OCI-M1 (cell line): Measurements from ENCODE around the gene SLC35D3.
"Not testable (repeated sequence)": the region's sequence is repeated elsewhere in the genome, so short reads cannot be mapped to it uniquely, and the experiment has no call there.

Source experiments
- DNase-seq: peaks from one replicate; lab custom pipeline; 2025; lab: John Stamatoyannopoulos, UW

Gene SLC35D3

DNA sequence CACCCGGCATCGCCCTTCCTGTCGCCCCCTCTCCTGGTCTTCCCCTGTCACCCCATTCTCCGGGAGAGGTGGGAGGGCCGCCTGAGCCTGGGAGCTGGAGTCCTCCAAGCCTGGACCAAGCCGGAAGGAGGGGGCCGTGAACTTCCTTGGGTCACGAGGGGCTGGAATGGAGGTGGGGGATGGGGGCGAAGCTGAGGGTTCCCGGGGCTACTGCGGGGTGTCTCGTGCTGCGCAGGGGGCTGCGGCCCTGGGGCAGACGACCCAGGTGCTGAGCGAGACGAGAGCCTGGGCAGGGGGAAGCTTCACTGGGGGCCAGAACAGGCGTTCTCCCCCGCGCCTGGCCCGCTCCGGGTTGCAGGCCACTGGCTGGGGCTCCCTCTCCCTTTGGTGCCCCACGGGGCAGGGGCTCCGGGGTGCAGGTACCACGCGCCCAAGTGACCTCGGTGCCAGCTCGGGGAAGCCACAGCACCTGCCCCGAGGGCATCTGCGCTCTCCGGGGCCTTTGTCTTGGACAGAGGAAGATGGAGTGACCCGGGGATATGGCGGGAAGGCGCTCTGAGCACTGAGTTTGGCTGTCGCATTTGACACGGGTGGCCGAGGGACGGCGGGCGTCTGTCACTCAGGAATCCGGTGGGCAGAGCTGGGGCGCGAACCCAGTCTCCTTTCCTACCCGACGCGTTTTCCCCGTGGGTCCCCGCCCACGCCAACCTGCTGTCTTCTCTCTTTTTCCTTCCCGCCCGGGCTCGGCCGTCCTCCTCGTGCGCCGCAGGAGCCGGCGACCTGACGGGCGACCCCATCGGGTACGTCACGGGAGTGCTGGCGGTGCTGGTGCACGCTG is 1.2 kb downstream of the SLC35D3 start:
- no peak for DNase-seq

DNA sequence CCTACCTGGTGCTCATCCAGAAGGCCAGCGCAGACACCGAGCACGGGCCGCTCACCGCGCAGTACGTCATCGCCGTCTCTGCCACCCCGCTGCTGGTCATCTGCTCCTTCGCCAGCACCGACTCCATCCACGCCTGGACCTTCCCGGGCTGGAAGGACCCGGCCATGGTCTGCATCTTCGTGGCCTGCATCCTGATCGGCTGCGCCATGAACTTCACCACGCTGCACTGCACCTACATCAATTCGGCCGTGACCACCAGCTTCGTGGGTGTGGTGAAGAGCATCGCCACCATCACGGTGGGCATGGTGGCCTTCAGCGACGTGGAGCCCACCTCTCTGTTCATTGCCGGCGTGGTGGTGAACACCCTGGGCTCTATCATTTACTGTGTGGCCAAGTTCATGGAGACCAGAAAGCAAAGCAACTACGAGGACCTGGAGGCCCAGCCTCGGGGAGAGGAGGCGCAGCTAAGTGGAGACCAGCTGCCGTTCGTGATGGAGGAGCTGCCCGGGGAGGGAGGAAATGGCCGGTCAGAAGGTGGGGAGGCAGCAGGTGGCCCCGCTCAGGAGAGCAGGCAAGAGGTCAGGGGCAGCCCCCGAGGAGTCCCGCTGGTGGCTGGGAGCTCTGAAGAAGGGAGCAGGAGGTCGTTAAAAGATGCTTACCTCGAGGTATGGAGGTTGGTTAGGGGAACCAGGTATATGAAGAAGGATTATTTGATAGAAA is 2.0 kb downstream of the SLC35D3 start:
- no peak for DNase-seq

DNA sequence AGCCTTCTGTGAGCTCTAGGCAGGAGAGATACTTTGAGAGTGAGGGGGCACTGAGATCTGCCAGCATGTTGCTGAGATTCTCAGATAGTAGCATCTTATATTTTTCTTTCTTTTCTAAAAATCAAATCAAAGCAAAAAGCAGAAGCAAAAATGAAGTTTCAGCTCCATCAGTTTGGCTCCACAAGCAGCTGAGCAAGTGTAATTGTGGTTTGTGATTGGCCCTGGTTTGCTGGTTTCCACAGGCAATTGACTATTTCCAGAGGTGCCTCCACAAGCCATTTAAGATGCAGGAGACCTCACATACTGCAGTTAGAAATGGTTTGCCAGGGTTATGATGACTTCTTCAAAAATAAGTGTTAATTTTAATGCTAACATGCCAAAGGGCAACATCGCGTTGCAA is 4.3 kb downstream of the SLC35D3 start:
- no peak for DNase-seq

DNA sequence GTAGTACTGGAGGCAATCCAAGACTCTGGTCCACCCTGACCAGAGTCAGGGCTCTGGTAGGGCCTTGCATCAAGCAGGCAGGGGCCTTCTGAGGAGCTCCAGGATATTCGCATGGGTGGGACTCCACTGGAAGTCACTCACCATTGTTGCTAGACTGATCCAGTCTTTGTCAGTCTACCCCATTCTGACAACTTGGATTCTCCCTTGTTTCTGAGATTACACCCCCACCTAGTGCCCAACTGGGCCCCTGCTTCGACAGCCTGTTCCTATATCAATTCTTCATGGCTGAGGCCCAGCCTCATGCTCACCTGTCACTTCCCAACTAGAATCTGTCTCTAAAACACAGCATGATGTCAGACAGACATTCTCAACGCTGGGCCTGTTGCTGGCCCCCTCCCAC is 5.2 kb downstream of the SLC35D3 start:
- peak; percentile 58 for DNase-seq

DNA sequence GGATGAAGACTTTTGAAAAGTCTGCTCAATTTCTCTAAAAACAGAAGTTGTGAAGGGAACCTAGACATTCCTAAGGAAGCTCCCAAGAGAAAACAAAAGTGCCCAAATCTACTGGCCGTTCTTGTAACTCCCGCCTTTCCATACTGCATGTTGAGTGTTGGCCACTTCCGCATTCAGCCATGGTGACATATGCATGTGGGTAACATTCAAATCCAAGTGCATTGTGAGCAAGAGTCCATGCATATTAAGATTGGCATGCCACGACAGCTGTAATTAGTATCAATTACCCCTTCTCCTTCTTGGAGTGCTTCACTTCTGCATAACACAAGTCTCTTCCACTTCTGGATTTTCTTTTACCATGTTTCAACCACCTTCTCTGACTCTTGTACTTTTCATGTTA is 8.4 kb downstream of the SLC35D3 start:
- DNase-seq = no peak

DNA sequence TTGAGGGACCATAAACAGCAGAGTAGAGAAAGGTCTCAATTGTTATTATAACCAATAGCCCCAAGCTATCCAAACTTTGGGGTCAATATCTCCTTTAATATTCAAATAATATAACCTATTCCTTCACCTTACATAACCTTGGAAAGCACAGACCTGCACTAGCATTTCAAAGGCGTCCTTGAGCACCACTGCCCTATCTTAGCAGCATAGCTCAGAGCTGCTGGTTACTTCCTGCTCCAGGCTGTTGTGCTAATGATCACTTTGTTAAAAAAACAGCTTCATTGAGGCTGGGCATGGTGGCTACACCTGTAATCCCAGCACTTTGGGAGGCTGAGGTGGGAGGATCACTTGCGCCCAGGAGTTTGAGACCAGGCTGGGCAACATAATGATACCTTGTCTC is 10.5 kb downstream of the SLC35D3 start:
- no peak for DNase-seq

DNA sequence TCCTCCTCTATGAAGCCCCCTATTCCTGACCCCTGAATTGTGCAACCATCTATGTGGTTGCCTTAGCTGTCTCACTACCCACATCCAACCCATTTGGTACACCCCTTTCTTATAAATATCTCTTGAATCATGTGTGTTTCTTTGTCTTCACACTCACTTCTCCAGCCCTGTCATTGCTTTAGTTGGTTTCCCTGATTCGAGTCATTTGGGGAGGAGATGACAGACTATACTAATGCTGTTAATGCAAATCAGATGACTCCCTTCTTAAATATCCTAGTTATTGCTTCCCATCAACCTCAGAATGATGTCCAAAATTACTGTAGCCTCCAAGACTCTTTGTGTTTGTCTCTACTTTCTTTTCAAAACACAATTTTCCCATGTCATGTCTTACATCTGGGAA is 23.0 kb downstream of the SLC35D3 start:
- DNase-seq = no peak

DNA sequence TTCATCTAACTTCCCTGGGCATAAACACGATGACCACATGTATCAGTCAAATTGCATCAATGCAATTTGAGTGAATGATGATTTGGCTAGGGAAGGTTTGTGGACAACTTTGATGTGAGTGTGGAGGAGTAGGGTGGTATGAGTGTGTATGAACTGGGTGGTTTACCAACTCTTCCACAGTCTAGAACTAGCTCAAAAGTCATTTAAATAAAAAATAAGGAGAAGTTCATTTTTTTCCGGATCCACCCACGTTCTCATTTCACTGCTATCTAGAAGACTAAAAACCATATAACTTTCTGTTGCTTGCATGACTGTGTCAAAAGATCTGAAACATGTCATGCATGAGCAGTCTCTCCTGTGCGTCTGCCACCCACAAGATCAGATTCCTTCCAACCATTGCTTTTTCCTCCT is 23.6 kb downstream of the SLC35D3 start:
- peak; percentile 80 for DNase-seq

DNA sequence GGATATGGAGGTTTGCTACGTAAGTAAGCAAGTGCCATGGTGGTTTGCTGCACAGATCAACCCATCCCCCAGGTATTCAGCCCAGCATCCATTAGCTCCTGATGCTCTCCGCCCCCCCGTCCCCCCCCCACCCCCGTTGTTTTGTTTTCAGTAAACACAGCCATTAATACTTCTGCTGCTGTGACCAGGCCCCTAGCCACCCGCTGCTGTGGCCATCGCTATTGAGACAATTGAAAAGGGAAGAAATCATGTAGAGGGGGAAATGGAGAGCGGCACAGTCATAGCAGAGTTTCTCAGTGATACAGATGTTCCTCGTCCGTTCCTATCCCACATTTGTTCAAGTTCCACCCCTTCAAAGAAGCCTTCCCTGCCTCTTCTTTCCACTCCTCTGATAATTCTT is 24.9 kb downstream of the SLC35D3 start:
- DNase-seq = no peak

DNA sequence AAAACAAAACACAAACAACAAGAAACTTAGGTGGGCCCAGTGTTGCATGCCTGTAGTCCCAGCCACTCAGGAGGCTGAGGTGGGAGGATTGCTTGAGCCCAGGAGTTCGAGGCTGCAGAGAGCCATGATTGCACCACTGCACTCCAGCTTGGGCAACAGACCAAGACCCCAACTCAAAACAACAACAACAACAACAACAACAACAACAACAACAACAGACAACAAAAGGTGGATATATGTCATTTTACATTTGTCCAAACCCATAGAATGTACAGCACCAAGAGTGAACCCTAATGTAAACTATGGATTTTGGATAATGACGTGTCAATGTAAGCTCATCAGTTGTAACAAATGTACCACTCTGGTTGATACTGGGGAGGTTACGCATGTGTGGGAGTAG is 27.9 kb downstream of the SLC35D3 start:
- not testable (repeated sequence) for DNase-seq

DNA sequence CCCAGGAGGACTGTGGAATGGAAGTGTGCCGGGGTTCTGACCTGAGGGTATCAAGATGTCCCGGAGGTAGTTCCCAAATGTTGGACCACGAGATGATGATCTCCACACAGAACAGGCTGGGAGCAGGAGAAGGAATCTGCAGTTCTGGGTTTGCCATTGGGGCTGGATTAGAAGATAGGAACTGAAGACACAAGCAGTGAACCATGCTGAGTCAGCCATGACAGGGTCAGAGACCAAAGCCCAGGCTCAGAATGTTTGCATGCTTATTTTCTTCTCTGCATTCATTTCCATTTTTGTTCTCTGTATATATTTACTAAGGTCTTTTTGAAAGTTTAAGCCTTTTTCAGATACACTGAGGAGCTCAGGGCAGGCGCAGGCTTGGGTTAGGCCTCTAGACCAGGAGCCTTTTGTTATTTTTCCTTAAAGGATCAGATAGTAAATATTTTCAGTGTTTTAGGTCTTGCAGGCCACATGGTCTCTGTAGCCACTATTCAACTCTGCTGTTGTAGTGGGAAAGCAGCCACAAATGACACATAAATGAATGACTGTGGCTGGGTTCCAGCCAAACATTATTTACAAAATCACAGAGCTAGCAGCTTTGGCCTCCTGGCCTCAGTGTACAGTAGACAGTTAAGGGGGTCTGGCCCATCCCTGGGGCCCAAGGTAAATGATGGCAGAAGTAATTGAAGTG is 28.5 kb downstream of the SLC35D3 start:
- DNase-seq = peak; percentile 22

DNA sequence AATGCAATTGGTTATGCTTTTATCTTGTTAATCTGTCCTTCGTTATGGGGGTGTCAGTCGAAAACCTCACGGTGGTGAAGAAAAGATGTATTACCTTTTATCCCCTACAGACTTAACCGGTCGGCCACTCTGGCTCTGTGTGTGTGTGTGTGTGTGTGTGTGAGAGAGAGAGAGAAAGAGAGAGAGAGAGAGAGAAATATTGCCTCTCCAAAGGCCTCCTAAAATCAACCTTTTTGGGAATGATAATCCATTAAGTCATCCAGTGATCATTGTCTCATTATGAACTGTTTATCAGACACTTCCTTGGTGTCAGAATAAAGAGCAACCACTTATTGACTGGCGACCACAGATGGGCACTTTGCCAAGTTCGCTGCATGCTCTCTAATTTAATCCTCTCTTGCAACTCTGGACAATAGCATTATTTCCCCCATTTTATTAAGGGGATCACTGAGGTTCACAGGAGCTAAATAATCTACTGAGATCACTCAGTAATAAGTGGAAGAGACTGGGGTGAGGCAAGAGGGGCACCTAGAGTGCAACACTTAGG is 30.7 kb downstream of the SLC35D3 start:
- peak; percentile 47 for DNase-seq

DNA sequence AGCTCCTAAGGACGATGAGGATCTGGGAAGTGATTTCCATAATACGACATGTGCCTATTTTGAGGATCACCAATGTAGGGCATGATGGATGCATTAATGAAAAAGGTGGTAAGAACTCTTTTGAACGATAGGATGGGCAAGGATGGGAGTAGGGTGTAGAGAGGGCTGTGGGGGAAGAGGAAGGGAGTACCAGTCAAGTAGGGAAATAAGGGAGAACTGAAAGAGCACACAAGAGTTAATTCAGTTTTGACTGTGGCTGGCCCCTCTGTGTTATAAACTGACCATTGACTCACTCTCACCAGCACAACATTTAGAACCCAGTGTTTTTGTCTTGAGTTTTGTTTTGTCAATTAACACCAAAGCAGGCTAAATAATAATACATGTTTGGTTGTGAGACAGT is 33.0 kb downstream of the SLC35D3 start:
- DNase-seq = no peak

DNA sequence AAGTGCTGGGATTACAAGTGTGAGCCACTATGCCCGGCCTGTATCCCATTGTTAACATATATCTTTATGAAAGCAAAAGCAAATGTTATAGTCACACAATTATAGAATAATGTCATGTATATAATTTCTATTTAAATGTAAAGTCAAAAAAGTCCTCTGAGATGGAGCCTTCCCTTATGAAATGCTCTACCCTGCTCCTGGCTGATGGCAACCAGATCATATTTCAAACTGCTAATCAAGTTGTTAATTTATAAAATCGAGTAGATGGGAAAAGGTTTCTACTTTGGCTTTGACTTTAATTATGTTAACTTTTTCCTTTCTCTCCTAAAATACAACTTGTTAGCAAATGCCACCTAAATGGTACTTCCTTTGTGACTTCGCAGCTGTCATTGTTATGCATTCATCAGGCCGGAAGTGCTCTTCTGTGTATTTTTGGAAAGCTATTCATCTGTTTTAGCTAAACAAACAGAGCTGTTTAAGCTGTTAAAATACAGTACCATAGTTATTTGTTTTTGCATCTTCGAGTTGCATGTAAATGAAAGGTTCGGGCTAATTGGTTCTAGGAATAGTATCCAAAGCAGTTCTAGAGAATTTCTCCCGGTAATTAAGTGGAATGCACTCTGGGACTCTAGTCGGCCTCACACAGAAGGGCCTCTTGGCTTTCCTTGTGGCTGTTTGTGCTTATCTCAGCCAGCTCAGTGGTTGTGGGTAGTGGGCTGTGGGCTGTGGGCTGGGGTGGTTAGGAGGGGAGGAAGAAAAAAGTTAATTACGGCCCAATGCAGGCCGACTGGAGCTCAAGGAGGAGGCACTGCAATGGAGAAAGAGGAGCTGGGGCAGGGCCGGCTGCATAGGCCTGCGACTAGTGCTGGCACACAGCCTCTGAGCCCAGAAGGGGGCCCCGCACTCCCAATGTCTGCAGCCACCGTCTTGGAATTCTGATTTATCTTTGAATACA is 34.8 kb downstream of the SLC35D3 start:
- peak; percentile 95 for DNase-seq

DNA sequence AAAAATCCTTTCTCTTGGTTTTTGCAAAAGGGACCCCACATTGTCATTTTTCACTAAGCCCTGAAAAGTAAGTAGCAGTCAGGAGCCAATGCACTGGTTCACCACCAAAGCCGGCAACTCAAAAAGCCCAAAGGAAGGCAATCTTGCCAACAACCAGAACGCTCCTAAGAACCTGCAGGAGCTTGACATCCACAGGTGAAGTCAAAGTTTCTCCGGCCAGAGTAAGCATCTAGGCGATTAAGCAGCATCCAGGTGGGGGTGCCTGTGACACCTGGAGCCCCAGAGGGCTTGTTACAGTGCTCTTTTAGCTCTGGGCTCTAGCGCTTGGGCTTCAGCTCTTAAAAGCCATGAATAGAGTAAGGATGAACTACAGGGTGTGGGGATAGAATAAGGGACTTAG is 36.1 kb downstream of the SLC35D3 start:
- no peak for DNase-seq

DNA sequence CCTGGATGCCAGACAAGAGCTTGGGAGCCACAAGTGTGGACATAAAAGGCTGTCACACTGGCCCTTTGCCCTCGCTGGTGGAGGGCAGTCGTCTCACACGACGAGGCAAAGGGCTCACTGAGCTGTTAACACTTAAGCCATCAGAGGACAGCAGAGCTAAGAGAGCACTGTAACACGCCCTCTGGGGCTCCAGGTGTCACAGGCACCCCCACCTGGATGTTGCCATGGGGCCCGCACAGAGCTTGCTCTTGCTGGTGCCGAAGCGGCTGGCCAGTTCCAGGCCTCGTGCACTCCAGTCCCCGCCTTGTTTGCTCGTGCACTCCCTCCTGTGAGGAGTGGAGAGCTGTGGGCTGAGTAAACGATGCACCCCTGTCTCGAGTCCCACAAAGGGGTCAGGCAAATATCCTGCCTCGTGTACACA is 37.4 kb downstream of the SLC35D3 start:
- DNase-seq = peak; percentile 57

DNA sequence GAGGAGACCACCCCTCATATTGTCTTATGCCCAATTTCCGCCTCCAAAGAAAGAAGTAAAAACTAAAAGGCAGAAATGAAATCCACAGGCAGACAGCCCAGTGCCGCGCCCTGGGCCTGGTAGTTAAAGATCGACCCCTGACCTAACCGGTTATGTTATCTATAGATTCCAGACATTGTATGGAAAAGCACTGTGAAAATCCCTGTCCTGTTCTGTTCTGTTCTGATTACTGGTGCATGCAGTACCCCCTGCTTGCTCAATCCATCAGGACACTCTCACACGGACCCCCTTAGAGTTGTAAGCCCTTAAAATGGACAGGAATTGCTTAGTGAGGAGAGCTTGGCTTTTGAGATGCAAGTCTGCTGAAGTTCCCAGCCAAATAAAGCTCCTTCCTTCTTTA is 37.8 kb downstream of the SLC35D3 start:
- peak; percentile 57 for DNase-seq

DNA sequence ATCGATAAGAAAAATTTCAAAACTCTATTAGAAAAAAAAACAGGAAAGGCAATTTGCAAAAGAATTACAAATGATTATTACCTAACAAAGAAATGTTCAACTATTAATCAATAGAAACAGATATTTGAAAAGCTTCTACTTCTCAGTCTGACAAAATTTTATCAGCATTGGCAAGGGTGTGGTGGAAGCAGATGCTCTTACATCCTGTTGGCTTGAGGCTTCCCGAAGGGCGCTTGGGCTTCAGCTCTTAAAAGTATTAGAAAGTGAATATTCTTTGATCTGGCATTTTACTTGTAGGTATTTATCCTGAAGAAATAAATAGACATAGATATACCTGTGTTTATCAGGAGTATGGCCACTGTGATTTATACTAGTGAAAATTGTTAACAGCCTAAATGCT is 38.7 kb downstream of the SLC35D3 start:
- DNase-seq = peak; percentile 16

DNA sequence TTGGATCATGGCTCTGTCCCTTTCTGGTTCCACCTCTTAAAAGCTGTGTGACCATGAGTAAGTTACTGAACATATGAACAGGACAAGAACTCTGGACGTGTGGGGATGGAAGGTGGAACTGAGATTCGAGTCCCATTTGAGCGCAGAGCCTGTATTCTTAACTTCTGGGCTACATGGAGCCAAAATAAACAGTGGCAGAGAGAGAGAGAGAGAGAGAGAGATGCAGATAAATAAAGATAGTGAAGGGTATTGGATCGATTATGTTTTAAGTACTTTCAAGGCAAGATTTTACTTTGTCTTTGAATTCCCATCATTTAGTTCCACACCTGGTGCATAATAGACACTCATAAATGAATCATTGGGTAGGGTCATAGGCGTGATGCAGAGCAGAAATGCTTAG is 39.7 kb downstream of the SLC35D3 start:
- no peak for DNase-seq

DNA sequence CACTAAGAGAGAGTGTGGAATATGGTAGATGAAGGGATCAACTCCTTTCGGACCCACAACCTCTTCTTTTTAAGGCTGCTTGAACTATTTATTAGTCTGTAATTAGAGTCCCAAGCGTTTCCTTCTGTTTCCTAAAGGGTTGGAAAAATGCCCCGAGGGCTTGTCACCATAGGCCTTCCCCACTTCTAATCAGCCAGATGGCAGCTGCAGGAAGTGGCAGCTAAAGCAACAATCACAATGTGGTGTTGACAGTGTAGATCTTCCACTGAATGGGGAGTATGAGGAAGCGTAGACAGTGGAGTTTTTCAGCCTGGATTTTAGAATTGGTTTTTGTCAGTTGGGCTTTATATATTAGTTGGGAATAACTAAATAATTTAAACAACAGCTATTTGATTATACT is 40.6 kb downstream of the SLC35D3 start:
- peak; percentile 66 for DNase-seq

DNA sequence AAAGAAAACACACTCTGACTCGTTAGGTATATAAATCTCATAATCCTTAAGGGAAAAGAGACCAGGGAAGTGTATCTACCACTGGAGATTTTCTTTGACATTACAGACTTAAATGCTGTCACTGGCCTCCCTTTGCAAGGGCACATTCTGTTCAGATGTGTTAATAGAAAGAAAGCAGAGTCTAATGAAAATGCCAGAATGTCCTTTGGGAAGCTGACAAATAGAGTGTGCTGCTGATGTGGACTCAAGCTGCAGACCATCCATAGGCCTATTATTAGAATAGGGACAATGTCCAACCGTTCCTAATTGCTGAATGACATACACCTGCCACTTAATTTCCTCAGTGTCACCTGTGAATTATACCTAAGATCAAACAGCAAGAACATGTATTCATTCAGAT is 41.2 kb downstream of the SLC35D3 start:
- DNase-seq = no peak
